Breast epithelium (tissue), 3 donors: ENCODE data around the gene CNTNAP2.

Experiments used
- POLR2A ChIP-seq: fragments of 450-650 bp; IDR thresholded peaks from one replicate; pipeline ENCODE4 v1.6.1; 2016; ENCODE audit warnings: antibody characterized with exemption, mild to moderate bottlenecking, moderate library complexity
- POLR2AphosphoS5 ChIP-seq, 3 donors: sonication (generic); formaldehyde crosslinking; IDR thresholded peaks; one replicate each; pipeline ENCODE4 v1.6.1; 2017; ENCODE audit warnings: antibody characterized with exemption in 3 of 3
- TF ChIP-seq, protein P1 (sequence below), 3 donors: fragments of 450-650 bp; IDR thresholded peaks; one replicate each; pipeline ENCODE4 v1.5.1; 2016 to 2017; ENCODE audit warnings: antibody characterized with exemption in 3 of 3, mild to moderate bottlenecking in 3 of 3, moderate library complexity in 3 of 3

DNA sequence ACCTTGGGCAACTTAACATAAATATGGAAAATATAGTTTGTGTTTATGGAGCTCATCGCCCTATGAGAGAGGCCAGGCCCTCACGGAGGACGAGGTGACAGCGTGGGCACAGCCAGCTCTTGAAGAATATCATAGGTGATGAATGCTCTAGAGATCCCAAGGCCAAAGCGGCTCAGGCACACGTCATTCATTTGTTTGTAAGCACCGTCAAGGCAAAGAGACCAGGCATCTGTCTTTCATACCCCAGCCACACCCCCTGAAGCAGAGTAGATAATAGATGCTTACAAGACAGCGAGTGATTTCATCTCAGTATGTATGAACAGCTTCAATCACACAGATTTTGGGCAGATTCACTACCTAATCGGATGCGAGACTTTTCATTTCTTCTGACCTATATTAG lies 2231.9 kb downstream of the CNTNAP2 start:
- TF ChIP-seq, protein P1, sequence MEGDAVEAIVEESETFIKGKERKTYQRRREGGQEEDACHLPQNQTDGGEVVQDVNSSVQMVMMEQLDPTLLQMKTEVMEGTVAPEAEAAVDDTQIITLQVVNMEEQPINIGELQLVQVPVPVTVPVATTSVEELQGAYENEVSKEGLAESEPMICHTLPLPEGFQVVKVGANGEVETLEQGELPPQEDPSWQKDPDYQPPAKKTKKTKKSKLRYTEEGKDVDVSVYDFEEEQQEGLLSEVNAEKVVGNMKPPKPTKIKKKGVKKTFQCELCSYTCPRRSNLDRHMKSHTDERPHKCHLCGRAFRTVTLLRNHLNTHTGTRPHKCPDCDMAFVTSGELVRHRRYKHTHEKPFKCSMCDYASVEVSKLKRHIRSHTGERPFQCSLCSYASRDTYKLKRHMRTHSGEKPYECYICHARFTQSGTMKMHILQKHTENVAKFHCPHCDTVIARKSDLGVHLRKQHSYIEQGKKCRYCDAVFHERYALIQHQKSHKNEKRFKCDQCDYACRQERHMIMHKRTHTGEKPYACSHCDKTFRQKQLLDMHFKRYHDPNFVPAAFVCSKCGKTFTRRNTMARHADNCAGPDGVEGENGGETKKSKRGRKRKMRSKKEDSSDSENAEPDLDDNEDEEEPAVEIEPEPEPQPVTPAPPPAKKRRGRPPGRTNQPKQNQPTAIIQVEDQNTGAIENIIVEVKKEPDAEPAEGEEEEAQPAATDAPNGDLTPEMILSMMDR (IDR thresholded peaks at IDR 0.05): no peak
- TF ChIP-seq POLR2AphosphoS5 (IDR thresholded peaks at IDR 0.05) (no peak), POLR2A (no peak)
